K562 (cell line): ENCODE data around the gene IL20RB. TPM values are rescaled to one million over a fixed set of nuclear protein-coding genes. Genes with fewer than 3 reads are reported as not detected.

ENCODE experiments used
- GABPA ChIP-seq: fragments of 200-800 bp; sonication (Bioruptor generic); conservative IDR thresholded peaks from 2 replicates; pipeline ENCODE4 v1.6.1; 2016; ENCODE audit warnings: low read depth, missing genetic modification characterization, missing compliant biosample characterization
- HOXB6 ChIP-seq: fragments of 250-450 bp; sonication (Bioruptor Pico); IDR thresholded peaks from 2 replicates; pipeline ENCODE4 v1.5.1; 2022; ENCODE audit warnings: mild to moderate bottlenecking, borderline replicate concordance
- MEIS2 ChIP-seq: fragments of 450-650 bp; IDR thresholded peaks from 2 replicates; pipeline ENCODE4 v1.6.1; 2014; ENCODE audit warnings: mild to moderate bottlenecking; ENCODE audit not compliant: partially characterized antibody
- POLR2AphosphoS2 ChIP-seq: IDR thresholded peaks from 2 replicates; pipeline ENCODE4 v1.6.1; 2012; ENCODE audit warnings: low read length, improper control_type of control experiment
- SRSF1 ChIP-seq: fragments of 200-400 bp; formaldehyde crosslinking; IDR thresholded peaks from 2 replicates; pipeline ENCODE4 v1.6.1; 2017; ENCODE audit warnings: mild to moderate bottlenecking, low read depth, low read length, moderate library complexity
- ZBTB9 ChIP-seq: fragments of 450-650 bp; formaldehyde crosslinking; IDR thresholded peaks from 2 replicates; pipeline ENCODE4 v1.4.0; 2020; ENCODE audit warnings: mild to moderate bottlenecking, moderate library complexity
- ZFPM2 ChIP-seq: fragments of 250-450 bp; sonication (Bioruptor Pico); IDR thresholded peaks from 2 replicates; pipeline ENCODE4 v1.5.1; 2022; ENCODE audit warnings: mild to moderate bottlenecking
- ZNF274 ChIP-seq: IDR thresholded peaks from 2 replicates; pipeline ENCODE4 v1.6.1; 2011; ENCODE audit warnings: low read depth, mild to moderate bottlenecking, low read length, moderate library complexity, borderline replicate concordance
- ZNF277 ChIP-seq: fragments of 250-450 bp; sonication (Bioruptor Pico); IDR thresholded peaks from 2 replicates; pipeline ENCODE4 v1.8.0; 2022; ENCODE audit warnings: inconsistent platforms, mild to moderate bottlenecking, moderate library complexity, borderline replicate concordance
- ZNF57 ChIP-seq: fragments of 450-650 bp; formaldehyde crosslinking; IDR thresholded peaks from 2 replicates; pipeline ENCODE4 v1.4.0; 2020; ENCODE audit warnings: mild to moderate bottlenecking, moderate library complexity
- ZNF609 ChIP-seq: sonication (generic); formaldehyde crosslinking; IDR thresholded peaks from 2 replicates; pipeline ENCODE4 v1.8.1; 2023; ENCODE audit warnings: missing genetic modification reagents, mild to moderate bottlenecking, borderline replicate concordance
- polyA plus RNA-seq, 8 experiments: library from polyadenylated mRNA; depleted of rRNA in 4 of 8; stranded (reverse) in 5 of 8; unstranded in 3 of 8; fragments of >200 nt; fragmentation: Nextera tagmentation in 2 of 8; fragmentation: Illumina TruSeq in 1 of 8; extraction: Ambion mirVana in 2 of 8; extraction: Trizol in 1 of 8; gene quantifications; 2 replicates each; pipeline versions ENCODE4 v1.2.1 to v1.2.3, GENCODE V29; 2011 to 2014; ENCODE audit warnings: inconsistent platforms in 1 of 8, missing spikeins in 1 of 8
- total RNA-seq, 7 experiments: library from RNA; depleted of rRNA in 6 of 7; stranded (reverse); fragments of >200 nt in 6 of 7; fragmentation: Illumina TruSeq in 2 of 7; extraction: Trizol in 2 of 7; gene quantifications; 2 replicates each; pipeline versions ENCODE4 v1.2.1 to v1.2.3, GENCODE V29; 2011 to 2021; ENCODE audit warnings: low replicate concordance in 1 of 7
- TF ChIP-seq, protein P1 (sequence below): sonication (generic); formaldehyde crosslinking; IDR thresholded peaks from 2 replicates; pipeline ENCODE4 v1.8.0; 2023; ENCODE audit warnings: missing genetic modification reagents, mild to moderate bottlenecking, borderline replicate concordance
- TF ChIP-seq, protein P2 (sequence below): fragments of 250-450 bp; sonication (Bioruptor Pico); IDR thresholded peaks from 2 replicates; pipeline ENCODE4 v1.5.1; 2021; ENCODE audit warnings: mild to moderate bottlenecking

Gene IL20RB
- total and polyA plus RNA-seq, 9 of the 15 experiments (the other 6 are each of a cell fraction or from before 2014, with no cell fraction given), result 0.77 to 9.9 (median 6.1) TPM

- TF ChIP-seq, protein P1, sequence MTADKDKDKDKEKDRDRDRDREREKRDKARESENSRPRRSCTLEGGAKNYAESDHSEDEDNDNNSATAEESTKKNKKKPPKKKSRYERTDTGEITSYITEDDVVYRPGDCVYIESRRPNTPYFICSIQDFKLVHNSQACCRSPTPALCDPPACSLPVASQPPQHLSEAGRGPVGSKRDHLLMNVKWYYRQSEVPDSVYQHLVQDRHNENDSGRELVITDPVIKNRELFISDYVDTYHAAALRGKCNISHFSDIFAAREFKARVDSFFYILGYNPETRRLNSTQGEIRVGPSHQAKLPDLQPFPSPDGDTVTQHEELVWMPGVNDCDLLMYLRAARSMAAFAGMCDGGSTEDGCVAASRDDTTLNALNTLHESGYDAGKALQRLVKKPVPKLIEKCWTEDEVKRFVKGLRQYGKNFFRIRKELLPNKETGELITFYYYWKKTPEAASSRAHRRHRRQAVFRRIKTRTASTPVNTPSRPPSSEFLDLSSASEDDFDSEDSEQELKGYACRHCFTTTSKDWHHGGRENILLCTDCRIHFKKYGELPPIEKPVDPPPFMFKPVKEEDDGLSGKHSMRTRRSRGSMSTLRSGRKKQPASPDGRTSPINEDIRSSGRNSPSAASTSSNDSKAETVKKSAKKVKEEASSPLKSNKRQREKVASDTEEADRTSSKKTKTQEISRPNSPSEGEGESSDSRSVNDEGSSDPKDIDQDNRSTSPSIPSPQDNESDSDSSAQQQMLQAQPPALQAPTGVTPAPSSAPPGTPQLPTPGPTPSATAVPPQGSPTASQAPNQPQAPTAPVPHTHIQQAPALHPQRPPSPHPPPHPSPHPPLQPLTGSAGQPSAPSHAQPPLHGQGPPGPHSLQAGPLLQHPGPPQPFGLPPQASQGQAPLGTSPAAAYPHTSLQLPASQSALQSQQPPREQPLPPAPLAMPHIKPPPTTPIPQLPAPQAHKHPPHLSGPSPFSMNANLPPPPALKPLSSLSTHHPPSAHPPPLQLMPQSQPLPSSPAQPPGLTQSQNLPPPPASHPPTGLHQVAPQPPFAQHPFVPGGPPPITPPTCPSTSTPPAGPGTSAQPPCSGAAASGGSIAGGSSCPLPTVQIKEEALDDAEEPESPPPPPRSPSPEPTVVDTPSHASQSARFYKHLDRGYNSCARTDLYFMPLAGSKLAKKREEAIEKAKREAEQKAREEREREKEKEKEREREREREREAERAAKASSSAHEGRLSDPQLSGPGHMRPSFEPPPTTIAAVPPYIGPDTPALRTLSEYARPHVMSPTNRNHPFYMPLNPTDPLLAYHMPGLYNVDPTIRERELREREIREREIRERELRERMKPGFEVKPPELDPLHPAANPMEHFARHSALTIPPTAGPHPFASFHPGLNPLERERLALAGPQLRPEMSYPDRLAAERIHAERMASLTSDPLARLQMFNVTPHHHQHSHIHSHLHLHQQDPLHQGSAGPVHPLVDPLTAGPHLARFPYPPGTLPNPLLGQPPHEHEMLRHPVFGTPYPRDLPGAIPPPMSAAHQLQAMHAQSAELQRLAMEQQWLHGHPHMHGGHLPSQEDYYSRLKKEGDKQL, result no peak
- TF ChIP-seq POLR2AphosphoS2 (no peak), ZNF609 (CRISPR knock-in tag) (no peak), SRSF1 (no peak), GABPA (tag) (no peak), ZFPM2 (no peak), ZNF274 (no peak), HOXB6 (CRISPR knock-in tag) (no peak), ZNF57 (no peak), ZNF277 (CRISPR knock-in tag) (no peak), ZBTB9 (CRISPR knock-in tag) (no peak), MEIS2 (no peak)
- TF ChIP-seq, protein P2, sequence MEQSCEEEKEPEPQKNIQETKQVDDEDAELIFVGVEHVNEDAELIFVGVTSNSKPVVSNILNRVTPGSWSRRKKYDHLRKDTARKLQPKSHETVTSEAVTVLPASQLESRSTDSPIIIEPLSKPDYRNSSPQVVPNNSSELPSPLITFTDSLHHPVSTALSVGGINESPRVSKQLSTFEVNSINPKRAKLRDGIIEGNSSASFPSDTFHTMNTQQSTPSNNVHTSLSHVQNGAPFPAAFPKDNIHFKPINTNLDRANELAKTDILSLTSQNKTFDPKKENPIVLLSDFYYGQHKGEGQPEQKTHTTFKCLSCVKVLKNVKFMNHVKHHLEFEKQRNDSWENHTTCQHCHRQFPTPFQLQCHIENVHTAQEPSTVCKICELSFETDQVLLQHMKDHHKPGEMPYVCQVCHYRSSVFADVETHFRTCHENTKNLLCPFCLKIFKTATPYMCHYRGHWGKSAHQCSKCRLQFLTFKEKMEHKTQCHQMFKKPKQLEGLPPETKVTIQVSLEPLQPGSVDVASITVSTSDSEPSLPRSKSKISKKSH (CRISPR knock-in tag), result no peak
Observed at GRCh38 chr3:136957751-136958288, at the start of gene IL20RB (continued).
